HepG2 (cell line): ENCODE data around the gene CUL2. TPM values are rescaled to one million over a fixed set of nuclear protein-coding genes. Genes with fewer than 3 reads are reported as not detected.

Experiments
- ATAC-seq: fragments of 200-7000 bp; cut with Tn5 transposase; 3 replicates; pipeline ENCODE4 v1.9.1; 2020; ENCODE audit warnings: mild to moderate bottlenecking, moderate library complexity
- BruUV-seq: library from RNA; stranded (reverse); fragments of 400-500 nt; replicated peaks from 2 replicates; lab custom pipeline; 2021; lab: Mats Ljungman, UMichigan
- CTCF ChIA-PET: fragments of 300-600 bp; formaldehyde crosslinking; extraction: SDS; loops from one replicate; lab custom pipeline; 2021; ENCODE audit warnings: low total read pairs, inconsistent platforms, low intra/inter-chr PET ratio; lab: Yijun Ruan, JAX
- POLR2A ChIA-PET: fragments of 350-600 bp; sonication (Branson Sonifier 250); formaldehyde crosslinking; loops from one replicate; lab custom pipeline; 2020; ENCODE audit warnings: antibody characterized with exemption, inconsistent platforms; lab: Yijun Ruan, JAX
- DNase-seq: peaks from one replicate; pipeline ENCODE4 v3.0.0-alpha.2; 2015; ENCODE audit warnings: low spot score
- FAIRE-seq: peaks from 3 replicates; lab custom pipeline; 2011; peaks lifted over from hg19 to GRCh38; lab: Jason Lieb, UNC
- H2AFZ ChIP-seq: one replicate; pipeline ENCODE4 v1.6.1; 2011; ENCODE audit warnings: low read length, inconsistent platforms
- H3K27ac ChIP-seq: fragments of 300-600 bp; 3 replicates; pipeline ENCODE4 v1.8.0; 2011; ENCODE audit warnings: mixed run types, mild to moderate bottlenecking, mixed read lengths, low read length, inconsistent platforms; ENCODE audit not compliant: insufficient read depth; ENCODE audit errors: extremely low read length
- H3K27me3 ChIP-seq, 2 experiments: fragments of 200-600 bp in 1 of 2; 2 replicates in 1 of 2; 3 replicates in 1 of 2; pipeline versions ENCODE4 v1.6.0 to v1.8.0; 2011; ENCODE audit warnings: low read length in 2 of 2, mild to moderate bottlenecking in 2 of 2, moderate library complexity in 2 of 2, inconsistent platforms in 1 of 2; ENCODE audit not compliant: insufficient read depth in 2 of 2, control insufficient read depth in 1 of 2
- H3K36me3 ChIP-seq, 2 experiments: fragments of 200-600 bp in 1 of 2; replicated peaks in 1 of 2; 2 replicates in 1 of 2; 3 replicates in 1 of 2; pipeline versions ENCODE4 v1.5.1 to v1.8.0; 2011; ENCODE audit warnings: low read length in 2 of 2, inconsistent platforms in 1 of 2; ENCODE audit not compliant: insufficient read depth in 2 of 2, control insufficient read depth in 1 of 2
- H3K4me1 ChIP-seq: 2 replicates; pipeline ENCODE4 v1.5.1; 2012; ENCODE audit warnings: low read length, inconsistent platforms; ENCODE audit not compliant: insufficient read depth
- H3K4me2 ChIP-seq: 2 replicates; pipeline ENCODE4 v1.6.0; 2011; ENCODE audit warnings: low read depth, low read length, inconsistent platforms
- H3K4me3 ChIP-seq, 3 experiments: fragments of 200-600 bp in 1 of 3; sonication (generic), shearing (Covaris generic) in 1 of 3; replicated peaks in 1 of 3; 2 replicates each; pipeline ENCODE4 v1.5.1; 2011 to 2016; ENCODE audit warnings: low read length in 3 of 3, inconsistent platforms in 2 of 3, low read depth in 2 of 3, mild to moderate bottlenecking in 2 of 3, control low read depth in 1 of 3, mixed read lengths in 1 of 3; ENCODE audit not compliant: insufficient read depth in 1 of 3
- H3K79me2 ChIP-seq: one replicate; pipeline ENCODE4 v1.6.1; 2011; ENCODE audit warnings: low read length, inconsistent platforms; ENCODE audit not compliant: insufficient read depth
- H3K9ac ChIP-seq: 2 replicates; pipeline ENCODE4 v1.6.0; 2011; ENCODE audit warnings: mild to moderate bottlenecking, low read depth, low read length, inconsistent platforms; ENCODE audit not compliant: insufficient read depth
- H3K9me3 ChIP-seq: 2 replicates; pipeline ENCODE4 v1.5.1; 2012; ENCODE audit warnings: mild to moderate bottlenecking, low read length
- H4K20me1 ChIP-seq: 2 replicates; pipeline ENCODE4 v1.6.0; 2011; ENCODE audit warnings: inconsistent platforms, mild to moderate bottlenecking, low read length, moderate library complexity; ENCODE audit not compliant: insufficient read depth
- SNAI1 ChIP-seq: sonication (generic); formaldehyde crosslinking; IDR thresholded peaks from 2 replicates; pipeline ENCODE4 v1.5.0; 2020; ENCODE audit warnings: mild to moderate bottlenecking, missing genetic modification reagents, borderline replicate concordance
- ZNF557 ChIP-seq: sonication (generic); formaldehyde crosslinking; IDR thresholded peaks from 2 replicates; pipeline ENCODE4 v1.4.0; 2020; ENCODE audit warnings: missing genetic modification reagents
- ZNF75D ChIP-seq: sonication (generic); formaldehyde crosslinking; IDR thresholded peaks from 2 replicates; pipeline ENCODE4 v1.8.1; 2023; ENCODE audit warnings: missing genetic modification reagents, mild to moderate bottlenecking, borderline replicate concordance
- ZNF83 ChIP-seq: sonication (generic); formaldehyde crosslinking; IDR thresholded peaks from 2 replicates; pipeline ENCODE4 v1.4.0; 2020; ENCODE audit warnings: missing genetic modification reagents, mild to moderate bottlenecking, borderline replicate concordance
- WGBS: methylation state at CpG from one replicate; pipeline ENCODE4 v1.1.6; 2017; ENCODE audit warnings: low lambda C conversion rate; 5-methylcytosine and 5-hydroxymethylcytosine counted together
- in situ Hi-C: cut with HindIII; loops from 2 replicates; pipeline ENCODE4 v1.10.0; 2017; ENCODE audit warnings: low pct_unique_long_range_greater_than_20kb; ENCODE audit not compliant: extremely low pct_ligation_motif_present
- intact Hi-C: fragments of 100-400 bp; cut with micrococcal nuclease; formaldehyde crosslinking; loops from one replicate; pipeline ENCODE4 v1.10.0; 2022; ENCODE audit not compliant: unreplicated experiment
- polyA plus RNA-seq, 8 experiments: library from polyadenylated mRNA; depleted of rRNA in 3 of 8; stranded (reverse) in 7 of 8; unstranded in 1 of 8; fragments of >200 nt; fragmentation: Illumina TruSeq in 4 of 8; extraction: Trizol in 4 of 8; gene quantifications; 2 replicates each; pipeline versions ENCODE4 v1.2.1 to v1.2.3, GENCODE V29; 2011 to 2016; ENCODE audit warnings: low read depth in 4 of 8, missing spikeins in 1 of 8, mixed read lengths in 1 of 8; ENCODE audit not compliant: insufficient read depth in 1 of 8
- total RNA-seq, 5 experiments: library from RNA; depleted of rRNA; stranded (reverse); fragments of >200 nt; fragmentation: Illumina TruSeq; extraction: Trizol; gene quantifications; 2 replicates each; pipeline ENCODE4 v1.2.3, GENCODE V29; 2016; ENCODE audit warnings: low read depth in 1 of 5
- TF ChIP-seq, protein P1 (sequence below): sonication (generic); formaldehyde crosslinking; IDR thresholded peaks from 2 replicates; pipeline ENCODE4 v1.8.1; 2023; ENCODE audit warnings: mild to moderate bottlenecking, missing genetic modification reagents, borderline replicate concordance
- TF ChIP-seq, protein P2 (sequence below): sonication (generic); formaldehyde crosslinking; IDR thresholded peaks from 2 replicates; pipeline ENCODE4 v1.4.0; 2020; ENCODE audit warnings: mild to moderate bottlenecking, missing genetic modification reagents
- TF ChIP-seq, protein P3 (sequence below): fragments of 450-650 bp; IDR thresholded peaks from 2 replicates; pipeline ENCODE4 v1.6.1; 2016

CUL2 gene
- total and polyA plus RNA-seq, 2 of the 13 experiments (the other 11 are each of a cell fraction or from before 2014, with no cell fraction given): 9.6 to 33.1 TPM

DNA sequence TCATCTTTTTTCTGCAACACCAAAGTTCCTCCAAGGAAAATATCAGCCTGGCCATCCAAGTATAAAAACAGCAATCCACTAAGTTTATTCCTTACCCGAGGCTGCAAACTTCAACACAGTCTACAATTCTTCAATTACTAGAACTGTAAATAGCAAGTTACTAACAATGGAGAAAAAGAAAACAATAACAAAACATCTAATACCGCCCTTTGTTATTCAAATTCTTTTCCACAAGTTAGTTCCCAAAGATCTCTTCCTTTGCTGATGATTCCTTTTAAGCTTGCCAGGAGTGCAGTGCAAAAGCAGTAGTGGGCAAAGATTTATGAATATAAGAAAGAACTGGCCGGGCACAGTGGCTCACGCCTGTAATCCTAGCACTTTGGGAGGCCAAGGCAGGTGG is 86.2 kb downstream of the CUL2 start:
- no peak for TF ChIP-seq ZNF83 (CRISPR knock-in tag)
- no peak for TF ChIP-seq ZNF557
- TF ChIP-seq, protein P1, sequence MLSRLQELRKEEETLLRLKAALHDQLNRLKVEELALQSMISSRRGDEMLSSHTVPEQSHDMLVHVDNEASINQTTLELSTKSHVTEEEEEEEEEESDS (CRISPR knock-in tag): no peak
- TF ChIP-seq, protein P2, sequence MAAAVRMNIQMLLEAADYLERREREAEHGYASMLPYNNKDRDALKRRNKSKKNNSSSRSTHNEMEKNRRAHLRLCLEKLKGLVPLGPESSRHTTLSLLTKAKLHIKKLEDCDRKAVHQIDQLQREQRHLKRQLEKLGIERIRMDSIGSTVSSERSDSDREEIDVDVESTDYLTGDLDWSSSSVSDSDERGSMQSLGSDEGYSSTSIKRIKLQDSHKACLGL: no peak
- TF ChIP-seq ZNF75D (CRISPR knock-in tag): no peak
- TF ChIP-seq SNAI1: no peak
- TF ChIP-seq, protein P3, sequence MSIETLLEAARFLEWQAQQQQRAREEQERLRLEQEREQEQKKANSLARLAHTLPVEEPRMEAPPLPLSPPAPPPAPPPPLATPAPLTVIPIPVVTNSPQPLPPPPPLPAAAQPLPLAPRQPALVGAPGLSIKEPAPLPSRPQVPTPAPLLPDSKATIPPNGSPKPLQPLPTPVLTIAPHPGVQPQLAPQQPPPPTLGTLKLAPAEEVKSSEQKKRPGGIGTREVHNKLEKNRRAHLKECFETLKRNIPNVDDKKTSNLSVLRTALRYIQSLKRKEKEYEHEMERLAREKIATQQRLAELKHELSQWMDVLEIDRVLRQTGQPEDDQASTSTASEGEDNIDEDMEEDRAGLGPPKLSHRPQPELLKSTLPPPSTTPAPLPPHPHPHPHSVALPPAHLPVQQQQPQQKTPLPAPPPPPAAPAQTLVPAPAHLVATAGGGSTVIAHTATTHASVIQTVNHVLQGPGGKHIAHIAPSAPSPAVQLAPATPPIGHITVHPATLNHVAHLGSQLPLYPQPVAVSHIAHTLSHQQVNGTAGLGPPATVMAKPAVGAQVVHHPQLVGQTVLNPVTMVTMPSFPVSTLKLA: no peak

More for the DNA sequence above, 86.2 kb downstream of the CUL2 start:
- H3K79me2 ChIP-seq: no peaks in the 10 kb centered on the region
- no peak overlapping the region for H3K27ac ChIP-seq
- no peak for DNase-seq
- H3K36me3 ChIP-seq: 0 out of 5 replicates have a peak, but pooled peaks cover 0 to 2% of the 10 kb centered on the region in 2 experiments
- H3K4me1 ChIP-seq: peaks cover 19% of the 10 kb centered on the region
- H3K27me3 ChIP-seq: no peaks in the 10 kb centered on the region
- H3K4me3 ChIP-seq: no peak overlapping the region
- H4K20me1 ChIP-seq: no peaks in the 10 kb centered on the region
- CTCF ChIA-PET: no interaction called here
- FAIRE-seq: no peak
- intact Hi-C loops (no loop called here), in situ Hi-C loops (no loop called here)
- no peak overlapping the region for H2AFZ ChIP-seq
- H3K9ac ChIP-seq: no peak overlapping the region
- BruUV-seq: no TSS peak
- 83% methylated on average over 4 of the region's 4 CpGs for WGBS
- H3K9me3 ChIP-seq: no peaks in the 10 kb centered on the region
- POLR2A ChIA-PET: no interaction called here
- no peak for ATAC-seq
- no peak overlapping the region for H3K4me2 ChIP-seq
